H1 (cell line): ENCODE results near the gene OSBPL5. TPM values are rescaled to one million over a fixed set of nuclear protein-coding genes. Genes with fewer than 3 reads are reported as not detected.

Experiments used
- CTCF ChIA-PET: fragments of 300-600 bp; sonication (Branson Sonifier 250); formaldehyde crosslinking; loops from one replicate; lab custom pipeline; 2021; ENCODE audit not compliant: partially characterized antibody; lab: Charles Lee
- POLR2A ChIA-PET: fragments of 300-600 bp; sonication (Branson Sonifier 250); formaldehyde crosslinking; loops from one replicate; lab custom pipeline; 2021; ENCODE audit warnings: inconsistent platforms; ENCODE audit not compliant: partially characterized antibody; lab: Charles Lee
- DNase-seq, 2 experiments: peaks; one replicate each; pipeline versions ENCODE4 v3.0.0 to v3.0.0-alpha.2; 2010 to 2022; ENCODE audit warnings: low spot score in 2 of 2, low read depth in 1 of 2, mixed read lengths in 1 of 2
- FAIRE-seq: peaks from 2 replicates; lab custom pipeline; 2011; peaks lifted over from hg19 to GRCh38; lab: Jason Lieb, UNC
- H2AFZ ChIP-seq: 2 replicates; pipeline ENCODE4 v1.8.1; 2012; ENCODE audit warnings: low read length, inconsistent platforms
- H2AK5ac ChIP-seq: 2 replicates; pipeline ENCODE4 v1.6.1; 2013; ENCODE audit warnings: low read depth, low read length
- H2BK120ac ChIP-seq: replicated peaks from 2 replicates; pipeline ENCODE3; 2013; ENCODE audit warnings: low read depth, low read length, inconsistent platforms
- H2BK12ac ChIP-seq: 2 replicates; pipeline ENCODE4 v1.6.1; 2013; ENCODE audit warnings: low read depth, low read length
- H2BK15ac ChIP-seq: 2 replicates; pipeline ENCODE4 v1.6.1; 2013; ENCODE audit warnings: low read length
- H2BK20ac ChIP-seq: 2 replicates; pipeline ENCODE4 v1.6.1; 2013; ENCODE audit warnings: low read length
- H2BK5ac ChIP-seq: 2 replicates; pipeline ENCODE4 v1.6.1; 2013; ENCODE audit warnings: low read depth, low read length
- H3K14ac ChIP-seq: 2 replicates; pipeline ENCODE4 v1.6.1; 2013; ENCODE audit warnings: inconsistent platforms; ENCODE audit not compliant: insufficient read length
- H3K18ac ChIP-seq: 2 replicates; pipeline ENCODE4 v1.6.1; 2013; ENCODE audit warnings: low read length; ENCODE audit errors: extremely low read depth
- H3K23ac ChIP-seq: 2 replicates; pipeline ENCODE4 v1.6.1; 2013; ENCODE audit warnings: inconsistent platforms; ENCODE audit not compliant: insufficient read length
- H3K23me2 ChIP-seq: 2 replicates; pipeline ENCODE4 v1.6.1; 2013; ENCODE audit warnings: low read depth, low read length
- H3K27ac ChIP-seq: 2 replicates; pipeline ENCODE4 v1.6.1; 2011; ENCODE audit warnings: low read depth, low read length, inconsistent platforms
- H3K27me3 ChIP-seq, 4 experiments: replicated peaks in 1 of 4; 1 replicate in 1 of 4; 2 replicates in 3 of 4; pipeline versions ENCODE4 v1.6.1 to v1.8.1; 2011 to 2013; ENCODE audit warnings: low read length in 3 of 4, mild to moderate bottlenecking in 3 of 4, inconsistent platforms in 2 of 4, mixed read lengths in 2 of 4, moderate library complexity in 1 of 4; ENCODE audit not compliant: control insufficient read depth in 3 of 4, insufficient read depth in 3 of 4; ENCODE audit errors: extremely low read depth in 1 of 4
- H3K36me3 ChIP-seq, 4 experiments: 2 replicates each; pipeline versions ENCODE4 v1.6.1 to v1.8.1; 2011 to 2013; ENCODE audit warnings: mild to moderate bottlenecking in 4 of 4, low read length in 3 of 4, moderate library complexity in 2 of 4, control low read depth in 1 of 4, inconsistent platforms in 1 of 4; ENCODE audit not compliant: insufficient read depth in 4 of 4, control insufficient read depth in 2 of 4
- H3K4ac ChIP-seq: replicated peaks from 2 replicates; pipeline ENCODE3; 2013; ENCODE audit warnings: low read length, low read depth, mixed read lengths, inconsistent platforms; ENCODE audit not compliant: insufficient read length
- H3K4me1 ChIP-seq, 4 experiments: replicated peaks in 1 of 4; 1 replicate in 1 of 4; 2 replicates in 3 of 4; pipeline versions ENCODE4 v1.6.1 to v1.8.1; 2011 to 2013; ENCODE audit warnings: low read length in 3 of 4, inconsistent platforms in 2 of 4, mixed read lengths in 1 of 4; ENCODE audit not compliant: insufficient read depth in 4 of 4, control insufficient read depth in 3 of 4
- H3K4me2 ChIP-seq, 2 experiments: 2 replicates each; pipeline versions ENCODE4 v1.6.1 to v1.8.1; 2011 to 2013; ENCODE audit warnings: low read depth in 2 of 2, low read length in 2 of 2, control low read depth in 1 of 2, inconsistent platforms in 1 of 2, mild to moderate bottlenecking in 1 of 2; ENCODE audit not compliant: insufficient read depth in 1 of 2
- H3K4me3 ChIP-seq, 4 experiments: fragments of 200-600, 300-600 bp in 1 of 4; sonication (generic), shearing (Covaris generic), sonication (Bioruptor Twin) in 1 of 4; 2 replicates each; pipeline versions ENCODE4 v1.5.1 to v1.8.1; 2011 to 2016; ENCODE audit warnings: low read length in 4 of 4, low read depth in 3 of 4, control low read depth in 2 of 4, inconsistent platforms in 2 of 4, mild to moderate bottlenecking in 2 of 4, mixed read lengths in 1 of 4, moderate library complexity in 1 of 4; ENCODE audit not compliant: insufficient read depth in 2 of 4; ENCODE audit errors: extremely low read depth in 1 of 4
- H3K56ac ChIP-seq: replicated peaks from 2 replicates; pipeline ENCODE3; 2013; ENCODE audit warnings: low read depth, mild to moderate bottlenecking, mixed read lengths, low read length, inconsistent platforms; ENCODE audit not compliant: insufficient read length
- H3K79me1 ChIP-seq: 2 replicates; pipeline ENCODE4 v1.6.1; 2013; ENCODE audit warnings: low read depth, low read length, control low read depth
- H3K79me2 ChIP-seq, 2 experiments: 2 replicates each; pipeline versions ENCODE4 v1.6.1 to v1.8.1; 2012 to 2013; ENCODE audit warnings: low read length in 2 of 2, mild to moderate bottlenecking in 2 of 2, inconsistent platforms in 1 of 2; ENCODE audit not compliant: insufficient read depth in 2 of 2, control insufficient read depth in 1 of 2
- H3K9ac ChIP-seq, 4 experiments: replicated peaks in 1 of 4; 1 replicate in 1 of 4; 2 replicates in 3 of 4; pipeline versions ENCODE4 v1.6.1 to v1.8.1; 2011 to 2013; ENCODE audit warnings: low read depth in 3 of 4, low read length in 3 of 4, control low read depth in 2 of 4, mild to moderate bottlenecking in 2 of 4, moderate library complexity in 2 of 4, inconsistent platforms in 1 of 4; ENCODE audit errors: extremely low read depth in 1 of 4
- H3K9me3 ChIP-seq, 2 experiments: 2 replicates each; pipeline versions ENCODE4 v1.6.1 to v1.8.1; 2012 to 2013; ENCODE audit warnings: mild to moderate bottlenecking in 2 of 2, moderate library complexity in 2 of 2, control low read depth in 1 of 2, inconsistent platforms in 1 of 2, low read depth in 1 of 2, low read length in 1 of 2, mixed read lengths in 1 of 2; ENCODE audit not compliant: insufficient read depth in 2 of 2
- H4K20me1 ChIP-seq, 2 experiments: replicated peaks in 1 of 2; 2 replicates each; pipeline versions ENCODE3 to v1.8.1; 2011 to 2013; ENCODE audit warnings: inconsistent platforms in 2 of 2, low read length in 2 of 2, mild to moderate bottlenecking in 1 of 2; ENCODE audit not compliant: insufficient read depth in 2 of 2, control insufficient read depth in 1 of 2
- H4K5ac ChIP-seq: 2 replicates; pipeline ENCODE4 v1.6.1; 2013; ENCODE audit warnings: low read length, low read depth, mixed read lengths, inconsistent platforms; ENCODE audit not compliant: insufficient read length
- H4K8ac ChIP-seq: 2 replicates; pipeline ENCODE4 v1.8.0; 2013; ENCODE audit warnings: mild to moderate bottlenecking, moderate library complexity, low read length, inconsistent platforms; ENCODE audit not compliant: insufficient read depth; ENCODE audit errors: extremely low read depth
- H4K91ac ChIP-seq: replicated peaks from 2 replicates; pipeline ENCODE3; 2013; ENCODE audit warnings: low read length, mixed read lengths, inconsistent platforms; ENCODE audit not compliant: insufficient read length
- CHD1 ChIP-seq: IDR thresholded peaks from 2 replicates; pipeline ENCODE4 v1.6.1; 2012; ENCODE audit warnings: low read depth, low read length, improper control_type of control experiment
- SAP30 ChIP-seq: fragments of 300-600 bp; sonication (generic); IDR thresholded peaks from 2 replicates; pipeline ENCODE4 v1.7.1; 2012; ENCODE audit warnings: low read length, moderate library complexity, mild to moderate bottlenecking, inconsistent platforms; ENCODE audit not compliant: insufficient read depth, insufficient replicate concordance
- SIN3A ChIP-seq, 2 experiments: IDR thresholded peaks in 1 of 2; conservative IDR thresholded peaks in 1 of 2; 2 replicates each; pipeline ENCODE4 v1.6.1; 2011 to 2012; ENCODE audit warnings: low read length in 2 of 2, improper control_type of control experiment in 1 of 2, low read depth in 1 of 2, mild to moderate bottlenecking in 1 of 2
- SP4 ChIP-seq: IDR thresholded peaks from 2 replicates; pipeline ENCODE4 v1.6.1; 2012; ENCODE audit warnings: low read length, inconsistent platforms
- SUZ12 ChIP-seq: fragments of 200-600 bp; sonication (generic); IDR thresholded peaks from 2 replicates; pipeline ENCODE4 v1.6.1; 2012; ENCODE audit warnings: mild to moderate bottlenecking, inconsistent platforms, low read length, moderate library complexity, mixed read lengths
- YY1 ChIP-seq: IDR thresholded peaks from 2 replicates; pipeline ENCODE4 v1.6.1; 2011; ENCODE audit warnings: low read depth, mild to moderate bottlenecking, low read length
- WGBS, 2 experiments: shearing (Covaris generic) in 1 of 2; methylation state at CpG; one replicate each; pipeline versions ENCODE4 v1.1.6 to v1.1.7; 2013 to 2015; ENCODE audit warnings: low lambda C conversion rate in 2 of 2, mixed read lengths in 2 of 2, inconsistent platforms in 1 of 2, low coverage in 1 of 2, missing lambda C conversion rate in 1 of 2; ENCODE audit not compliant: insufficient replicate concordance in 2 of 2, insufficient coverage in 1 of 2, insufficient read length in 1 of 2; ENCODE audit errors: extremely low coverage in 1 of 2, missing lambda C conversion rate in 1 of 2; 5-methylcytosine and 5-hydroxymethylcytosine counted together
- polyA plus RNA-seq, 7 experiments: library from polyadenylated mRNA; depleted of rRNA in 3 of 7; stranded (reverse) in 5 of 7; unstranded in 2 of 7; fragments of >200 nt in 5 of 7; fragments of 200-250 nt in 2 of 7; gene quantifications; 1 replicate in 5 of 7; 2 replicates in 1 of 7; 4 replicates in 1 of 7; pipeline versions ENCODE4 v1.2.1 to v1.2.3, GENCODE V29; 2011 to 2013; ENCODE audit warnings: missing spikeins in 2 of 7, mixed read lengths in 2 of 7
- total RNA-seq: library from RNA; stranded (reverse); fragmentation: NEBNext Ultra II Directional; extraction: Animal tissue kit (Norgen Biotek cat#: 25700); gene quantifications from 2 replicates; pipeline ENCODE4 v1.2.1, GENCODE V29; 2021

OSBPL5 gene
- total and polyA plus RNA-seq, 2 of the 8 experiments (the other 6 are each of a cell fraction or from before 2014, with no cell fraction given): 3.4 to 9.9 TPM

DNA sequence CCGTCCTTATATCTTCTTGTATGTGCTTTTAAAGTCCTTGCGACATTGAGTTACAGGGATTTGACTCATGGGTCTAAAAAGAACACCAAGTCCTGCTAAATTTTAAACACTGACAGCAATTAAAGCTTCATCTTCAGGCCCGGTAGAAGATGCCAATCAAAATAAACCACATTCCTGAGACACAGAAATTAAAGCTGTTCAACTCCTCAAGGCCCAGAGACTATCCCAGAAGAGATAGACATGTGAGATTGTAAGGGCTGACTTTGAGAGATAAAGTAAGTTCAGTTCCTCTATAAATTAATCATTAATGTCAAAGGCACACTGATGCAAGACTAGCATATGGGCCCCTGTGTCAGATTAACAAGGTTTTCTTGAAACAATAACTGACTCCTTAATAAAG, 49.8 kb downstream of the OSBPL5 start:
- Histone ChIP-seq H3K27ac (no peak overlapping the region), H4K20me1 (no peaks in the 10 kb centered on the region), H3K9me3 (peaks cover 23 to 30% of the 10 kb centered on the region in 2 experiments), H2AK5ac (no peak overlapping the region), H2BK5ac (no peak overlapping the region), H3K79me2 (no peaks in the 10 kb centered on the region), H3K4me1 (no peaks in the 10 kb centered on the region), H3K4me3 (no peak overlapping the region), H3K23ac (no peak overlapping the region), H3K79me1 (no peaks in the 10 kb centered on the region), H3K18ac (no peak overlapping the region), H3K27me3 (no peaks in the 10 kb centered on the region), H2BK120ac (no peak overlapping the region), H3K4ac (no peak overlapping the region), H2BK20ac (no peak overlapping the region), H4K5ac (no peak overlapping the region), H3K9ac (no peak overlapping the region), H2AFZ (no peak overlapping the region), H2BK12ac (no peak overlapping the region), H3K14ac (no peak overlapping the region), H3K36me3 (peaks cover 0 to 3% (median 0%) of the 10 kb centered on the region in 4 experiments; a peak in 2 of 8 replicates), H4K8ac (no peak overlapping the region), H3K56ac (no peak overlapping the region), H2BK15ac (no peak overlapping the region), H3K23me2 (no peaks in the 10 kb centered on the region), H4K91ac (no peak overlapping the region), H3K4me2 (no peak overlapping the region)
- no peak for FAIRE-seq
- no peak for TF ChIP-seq SUZ12
- TF ChIP-seq YY1: no peak
- no peak for TF ChIP-seq CHD1
- no peak for TF ChIP-seq SIN3A (conservative IDR thresholded peaks at IDR 0.05 in 1 of 2, IDR thresholded peaks at IDR 0.05 in 1 of 2; ENCODE audit: low read depth in 1 of 2, low read length in 2 of 2)
- TF ChIP-seq SP4: no peak
- TF ChIP-seq SAP30: no peak
- 88% methylated on average over 3 of the region's 3 CpGs; no CpG with 5 or more reads in 1 of the 2 experiments for WGBS, 2 experiments
- no peak for DNase-seq
- CTCF ChIA-PET: no interaction called here
- POLR2A ChIA-PET: no interaction called here
